ENCODE results near the gene CDH23. TPM values are rescaled to one million over a fixed set of nuclear protein-coding genes. Genes with fewer than 3 reads are reported as not detected.

The CDH23 gene
- polyA plus RNA-seq, 2 donors, result 1.6 to 3.2 TPM

DNA sequence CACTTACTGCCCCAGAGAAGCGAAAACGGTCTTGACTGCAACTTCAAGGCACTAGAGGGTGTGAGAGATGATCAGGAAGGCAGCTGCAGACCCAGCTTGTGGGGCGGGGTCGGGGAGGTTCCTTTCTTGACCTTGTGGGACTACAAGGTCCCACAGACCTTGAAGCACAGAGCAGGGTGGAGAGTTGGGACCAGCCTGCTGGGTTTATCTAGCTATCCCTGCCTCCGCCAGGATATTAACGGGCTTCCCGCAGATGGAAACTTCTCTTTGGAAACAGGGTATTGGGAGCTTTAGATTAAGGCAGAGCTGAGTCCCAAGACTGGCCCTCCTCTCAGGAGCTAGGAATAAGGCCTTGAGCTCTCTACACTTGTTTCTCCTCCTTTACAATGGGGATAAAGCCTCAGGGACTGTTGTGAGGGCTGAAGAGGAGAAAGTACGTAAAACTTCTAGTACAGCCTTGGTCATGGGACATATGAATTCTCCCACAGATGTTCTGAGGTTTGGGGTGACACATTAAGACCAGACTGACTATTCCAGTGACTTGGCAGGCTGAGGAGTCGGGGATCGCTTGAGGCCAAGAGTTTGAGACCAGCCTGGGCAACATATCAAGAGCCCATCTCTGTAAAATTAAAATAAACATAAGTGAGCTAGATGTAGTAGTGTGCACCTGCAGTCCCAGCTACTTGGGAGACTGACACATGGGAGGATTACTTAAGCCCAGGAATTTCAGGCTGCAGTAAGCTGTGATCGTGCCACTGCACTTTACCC is 153.2 kb downstream of the CDH23 start:
- H3K9me3 ChIP-seq (ENCODE audit: control insufficient read depth in 2 of 2, insufficient read depth in 1 of 2, low read depth in 1 of 2, low read length in 1 of 2), result no peaks in the 10 kb centered on the region
- peaks cover 0 to 6% of the 10 kb centered on the region in 2 donors for H3K4me1 ChIP-seq (ENCODE audit: control insufficient read depth in 2 of 2, insufficient read depth in 2 of 2, low read length in 1 of 2)
- 86 to 91% methylated on average over 11 of the region's 11 CpGs for WGBS, 2 donors
- no peaks in the 10 kb centered on the region for H3K36me3 ChIP-seq (ENCODE audit: control insufficient read depth in 2 of 2, insufficient read depth in 2 of 2, low read length in 1 of 2)
- H3K4me3 ChIP-seq (ENCODE audit: low read depth in 1 of 2, low read length in 2 of 2), result no peak overlapping the region
- H3K27ac ChIP-seq (ENCODE audit: low read depth in 2 of 2, low read length in 1 of 2), result no peak overlapping the region
- H3K27me3 ChIP-seq (ENCODE audit: control insufficient read depth in 1 of 2, insufficient read depth in 2 of 2, low read length in 2 of 2), result no peaks in the 10 kb centered on the region

DNA sequence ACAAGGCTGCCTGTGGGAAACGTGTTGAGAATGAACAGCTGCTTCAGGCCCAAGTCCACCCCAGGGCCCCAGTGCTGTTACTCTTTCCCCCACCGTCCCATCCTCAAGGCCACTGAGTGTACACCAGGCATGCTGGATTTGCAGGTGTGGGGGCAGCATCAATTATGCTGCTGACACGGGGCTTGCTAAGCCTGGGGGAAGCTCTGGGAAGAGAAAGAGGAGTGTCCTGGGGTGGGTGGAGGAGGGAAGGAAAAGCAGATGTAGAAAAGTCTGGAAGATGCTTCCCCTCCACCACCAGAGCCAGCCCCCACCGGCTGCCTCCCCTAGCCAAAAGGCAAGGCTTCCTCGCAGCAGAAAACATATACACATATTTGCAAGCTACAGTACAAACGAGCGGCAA is 153.9 kb downstream of the CDH23 start:
- Histone ChIP-seq H3K27ac (ENCODE audit: low read depth in 2 of 2, low read length in 1 of 2) (no peak overlapping the region), H3K9me3 (ENCODE audit: control insufficient read depth in 2 of 2, insufficient read depth in 1 of 2, low read depth in 1 of 2, low read length in 1 of 2) (no peaks in the 10 kb centered on the region), H3K36me3 (ENCODE audit: control insufficient read depth in 2 of 2, insufficient read depth in 2 of 2, low read length in 1 of 2) (no peaks in the 10 kb centered on the region), H3K4me3 (ENCODE audit: low read depth in 1 of 2, low read length in 2 of 2) (no peak overlapping the region), H3K27me3 (ENCODE audit: control insufficient read depth in 1 of 2, insufficient read depth in 2 of 2, low read length in 2 of 2) (no peaks in the 10 kb centered on the region), H3K4me1 (ENCODE audit: control insufficient read depth in 2 of 2, insufficient read depth in 2 of 2, low read length in 1 of 2) (peaks cover 0 to 6% of the 10 kb centered on the region in 2 donors)
- WGBS, 2 donors, result 71 to 73% methylated on average over 7 of the region's 7 CpGs

DNA sequence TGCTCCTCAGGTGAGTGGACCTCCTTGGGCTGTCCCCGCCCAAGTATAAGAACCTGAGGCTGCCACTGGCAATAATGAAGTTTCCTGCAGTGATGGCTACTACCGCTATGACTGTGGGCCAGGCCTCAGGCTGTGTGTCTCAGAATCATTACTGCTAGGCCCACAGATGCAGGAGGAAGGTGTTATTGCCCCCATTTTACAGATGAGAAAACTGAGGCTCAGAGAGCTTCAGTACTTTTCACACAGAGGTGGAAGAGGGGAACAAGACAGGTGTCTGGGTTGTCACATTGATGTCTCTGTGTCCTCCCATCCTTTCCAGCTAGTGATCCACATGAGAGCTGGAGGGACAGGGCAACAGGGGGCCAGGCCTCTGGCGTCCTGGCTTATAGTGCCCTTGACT is 155.2 kb downstream of the CDH23 start:
- Histone ChIP-seq H3K4me1 (ENCODE audit: control insufficient read depth in 2 of 2, insufficient read depth in 2 of 2, low read length in 1 of 2) (peaks cover 0 to 6% of the 10 kb centered on the region in 2 donors), H3K36me3 (ENCODE audit: control insufficient read depth in 2 of 2, insufficient read depth in 2 of 2, low read length in 1 of 2) (no peaks in the 10 kb centered on the region)
- WGBS, 2 donors, result 94 to 96% methylated on average over 3 of the region's 3 CpGs

DNA sequence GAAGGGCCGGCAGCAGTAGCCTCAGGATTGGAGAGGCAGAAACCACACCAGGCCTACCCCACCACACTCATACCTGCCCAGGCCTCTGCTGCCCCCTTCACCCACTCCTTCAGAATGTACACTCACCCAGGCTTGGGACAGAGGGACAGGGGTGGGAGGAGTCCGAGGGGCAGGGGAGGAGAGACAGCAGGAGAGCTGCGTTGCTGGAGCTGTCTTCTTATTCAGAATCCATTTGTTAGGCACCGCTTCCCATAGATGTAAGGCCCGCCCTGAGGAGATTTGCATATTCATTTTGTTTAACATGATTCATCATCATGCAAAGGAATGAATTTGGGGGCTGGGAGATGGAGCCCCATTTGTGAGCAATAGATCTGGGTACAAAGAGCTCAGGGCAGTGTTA is 156.7 kb downstream of the CDH23 start:
- Histone ChIP-seq H3K27ac (ENCODE audit: low read depth in 2 of 2, low read length in 1 of 2) (no peak overlapping the region), H3K36me3 (ENCODE audit: control insufficient read depth in 2 of 2, insufficient read depth in 2 of 2, low read length in 1 of 2) (no peaks in the 10 kb centered on the region), H3K4me1 (ENCODE audit: control insufficient read depth in 2 of 2, insufficient read depth in 2 of 2, low read length in 1 of 2) (no peaks in the 10 kb centered on the region), H3K4me3 (ENCODE audit: low read depth in 1 of 2, low read length in 2 of 2) (no peak overlapping the region), H3K9me3 (ENCODE audit: control insufficient read depth in 2 of 2, insufficient read depth in 1 of 2, low read depth in 1 of 2, low read length in 1 of 2) (no peaks in the 10 kb centered on the region), H3K27me3 (ENCODE audit: control insufficient read depth in 1 of 2, insufficient read depth in 2 of 2, low read length in 2 of 2) (no peaks in the 10 kb centered on the region)
- 63 to 71% methylated on average over 5 of the region's 5 CpGs for WGBS, 2 donors

More for the DNA sequence above, 155.2 kb downstream of the CDH23 start:
- Histone ChIP-seq H3K4me3 (ENCODE audit: low read depth in 1 of 2, low read length in 2 of 2) (no peak overlapping the region), H3K9me3 (ENCODE audit: control insufficient read depth in 2 of 2, insufficient read depth in 1 of 2, low read depth in 1 of 2, low read length in 1 of 2) (no peaks in the 10 kb centered on the region), H3K27ac (ENCODE audit: low read depth in 2 of 2, low read length in 1 of 2) (no peak overlapping the region), H3K27me3 (ENCODE audit: control insufficient read depth in 1 of 2, insufficient read depth in 2 of 2, low read length in 2 of 2) (no peaks in the 10 kb centered on the region)

DNA sequence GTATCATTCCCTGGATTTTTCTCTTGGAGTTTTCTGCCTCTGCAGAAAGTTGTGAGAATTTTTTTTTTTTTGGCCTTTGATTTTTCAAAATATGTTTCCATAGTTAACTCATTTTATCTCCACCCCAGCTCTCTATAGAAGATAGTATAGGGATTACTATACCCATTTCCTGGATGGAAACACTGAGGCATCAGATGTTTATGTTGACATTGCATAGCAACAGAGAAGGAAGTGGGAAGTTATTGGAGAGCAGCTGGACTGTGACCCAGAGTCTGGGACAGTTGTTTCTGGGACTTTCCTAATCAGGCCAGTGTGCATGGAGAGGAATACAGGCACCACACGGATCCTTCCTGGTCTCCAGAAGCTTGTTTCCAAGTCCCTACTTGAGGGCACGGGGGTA is 158.0 kb downstream of the CDH23 start:
- no peaks in the 10 kb centered on the region for H3K27me3 ChIP-seq (ENCODE audit: control insufficient read depth in 1 of 2, insufficient read depth in 2 of 2, low read length in 2 of 2)

DNA sequence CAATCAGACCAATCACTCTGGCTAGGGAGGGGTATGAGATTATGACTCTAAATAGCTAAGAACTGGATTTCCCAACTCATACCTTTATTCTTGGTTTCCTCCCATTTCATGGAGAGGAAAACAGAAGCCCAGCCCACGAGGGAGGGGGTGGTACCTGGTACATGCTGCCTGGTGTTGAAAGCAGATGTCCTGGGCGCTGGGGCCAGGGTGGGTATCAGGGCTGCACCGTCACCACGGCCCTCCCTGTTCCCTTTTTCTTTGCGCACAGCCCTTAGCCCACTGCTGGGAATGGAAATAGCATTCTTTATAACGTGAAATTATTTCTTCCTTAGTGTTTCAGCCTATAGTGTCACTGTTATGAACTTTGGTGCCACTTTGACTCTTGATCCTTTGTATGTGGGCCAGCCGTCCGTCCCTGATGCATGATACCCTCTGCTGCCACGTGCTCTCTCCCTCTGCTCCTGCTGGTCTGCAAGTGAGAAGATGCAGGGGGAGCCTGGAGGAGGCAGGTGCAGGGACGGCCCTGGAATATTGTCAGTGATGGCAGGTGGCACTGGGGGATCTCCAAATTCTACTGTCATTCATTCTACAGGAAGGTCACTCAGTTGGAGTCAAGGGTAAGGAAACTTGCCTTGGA is 158.5 kb downstream of the CDH23 start:
- Histone ChIP-seq H3K27me3 (ENCODE audit: control insufficient read depth in 1 of 2, insufficient read depth in 2 of 2, low read length in 2 of 2) (peaks cover 0 to under 1% of the 10 kb centered on the region in 2 donors), H3K4me1 (ENCODE audit: control insufficient read depth in 2 of 2, insufficient read depth in 2 of 2, low read length in 1 of 2) (no peaks in the 10 kb centered on the region), H3K4me3 (ENCODE audit: low read depth in 1 of 2, low read length in 2 of 2) (no peak overlapping the region), H3K9me3 (ENCODE audit: control insufficient read depth in 2 of 2, insufficient read depth in 1 of 2, low read depth in 1 of 2, low read length in 1 of 2) (no peaks in the 10 kb centered on the region), H3K36me3 (ENCODE audit: control insufficient read depth in 2 of 2, insufficient read depth in 2 of 2, low read length in 1 of 2) (no peaks in the 10 kb centered on the region), H3K27ac (ENCODE audit: low read depth in 2 of 2, low read length in 1 of 2) (no peak overlapping the region)
- WGBS, 2 donors, result 75 to 76% methylated on average over 10 of the region's 10 CpGs

More for the DNA sequence above, 158.0 kb downstream of the CDH23 start:
- H3K36me3 ChIP-seq (ENCODE audit: control insufficient read depth in 2 of 2, insufficient read depth in 2 of 2, low read length in 1 of 2), result no peaks in the 10 kb centered on the region
- H3K27ac ChIP-seq (ENCODE audit: low read depth in 2 of 2, low read length in 1 of 2), result no peak overlapping the region
- no peaks in the 10 kb centered on the region for H3K4me1 ChIP-seq (ENCODE audit: control insufficient read depth in 2 of 2, insufficient read depth in 2 of 2, low read length in 1 of 2)
- H3K9me3 ChIP-seq (ENCODE audit: control insufficient read depth in 2 of 2, insufficient read depth in 1 of 2, low read depth in 1 of 2, low read length in 1 of 2), result no peaks in the 10 kb centered on the region
- H3K4me3 ChIP-seq (ENCODE audit: low read depth in 1 of 2, low read length in 2 of 2), result no peak overlapping the region
- 32 to 35% methylated on average over 2 of the region's 2 CpGs for WGBS, 2 donors

DNA sequence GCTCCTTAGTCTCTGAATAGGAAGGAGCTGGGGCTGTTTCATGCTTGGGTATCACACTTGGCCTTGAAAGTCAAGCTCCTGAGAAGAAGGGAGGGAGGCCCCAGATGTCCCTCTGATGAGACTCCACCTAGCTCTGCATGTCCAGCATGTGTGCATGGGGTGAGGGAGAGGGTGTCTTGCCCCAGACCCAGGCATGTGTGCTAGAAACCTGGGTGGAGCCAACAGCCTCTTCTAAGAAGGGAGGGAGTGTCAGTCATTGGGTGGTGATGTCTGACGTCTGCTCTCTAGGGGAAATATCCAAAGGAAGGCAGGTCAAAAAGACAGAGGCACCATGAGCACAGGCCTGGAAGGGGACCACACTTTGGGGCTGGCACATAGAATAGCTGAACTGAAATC is 159.0 kb downstream of the CDH23 start:
- Histone ChIP-seq H3K4me3 (ENCODE audit: low read depth in 1 of 2, low read length in 2 of 2) (no peak overlapping the region), H3K9me3 (ENCODE audit: control insufficient read depth in 2 of 2, insufficient read depth in 1 of 2, low read depth in 1 of 2, low read length in 1 of 2) (no peaks in the 10 kb centered on the region), H3K27me3 (ENCODE audit: control insufficient read depth in 1 of 2, insufficient read depth in 2 of 2, low read length in 2 of 2) (peaks cover 0 to 2% of the 10 kb centered on the region in 2 donors), H3K27ac (ENCODE audit: low read depth in 2 of 2, low read length in 1 of 2) (no peak overlapping the region), H3K36me3 (ENCODE audit: control insufficient read depth in 2 of 2, insufficient read depth in 2 of 2, low read length in 1 of 2) (no peaks in the 10 kb centered on the region), H3K4me1 (ENCODE audit: control insufficient read depth in 2 of 2, insufficient read depth in 2 of 2, low read length in 1 of 2) (no peaks in the 10 kb centered on the region)
- 67 to 69% methylated on average over 1 of the region's 1 CpG for WGBS, 2 donors

DNA sequence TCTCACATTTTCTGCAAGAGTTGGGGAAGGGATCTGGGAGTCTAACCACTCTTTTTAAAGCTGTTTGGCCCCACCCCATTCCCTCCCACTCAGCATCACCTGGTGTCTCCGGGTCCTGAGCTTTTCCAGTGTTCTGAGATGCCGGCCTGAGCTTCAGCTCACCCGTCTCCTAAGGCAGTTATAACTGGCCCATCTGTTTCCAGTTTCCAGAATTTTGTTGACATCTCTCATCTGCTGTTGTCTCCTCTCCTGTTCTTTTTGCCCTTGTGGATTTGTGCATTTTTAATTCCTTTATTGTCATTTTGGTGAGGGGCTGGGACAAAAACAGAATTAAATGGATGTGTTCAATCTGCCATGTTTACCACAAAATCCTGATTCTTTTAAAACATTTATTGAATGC is 162.3 kb downstream of the CDH23 start:
- 68 to 75% methylated on average over 3 of the region's 3 CpGs for WGBS, 2 donors
- H3K4me1 ChIP-seq (ENCODE audit: control insufficient read depth in 2 of 2, insufficient read depth in 2 of 2, low read length in 1 of 2), result no peaks in the 10 kb centered on the region
- H3K27me3 ChIP-seq (ENCODE audit: control insufficient read depth in 1 of 2, insufficient read depth in 2 of 2, low read length in 2 of 2), result peaks cover 0 to 2% of the 10 kb centered on the region in 2 donors
- H3K36me3 ChIP-seq (ENCODE audit: control insufficient read depth in 2 of 2, insufficient read depth in 2 of 2, low read length in 1 of 2), result no peaks in the 10 kb centered on the region
- H3K9me3 ChIP-seq (ENCODE audit: control insufficient read depth in 2 of 2, insufficient read depth in 1 of 2, low read depth in 1 of 2, low read length in 1 of 2), result no peaks in the 10 kb centered on the region
- H3K4me3 ChIP-seq (ENCODE audit: low read depth in 1 of 2, low read length in 2 of 2), result no peak overlapping the region
- no peak overlapping the region for H3K27ac ChIP-seq (ENCODE audit: low read depth in 2 of 2, low read length in 1 of 2)

DNA sequence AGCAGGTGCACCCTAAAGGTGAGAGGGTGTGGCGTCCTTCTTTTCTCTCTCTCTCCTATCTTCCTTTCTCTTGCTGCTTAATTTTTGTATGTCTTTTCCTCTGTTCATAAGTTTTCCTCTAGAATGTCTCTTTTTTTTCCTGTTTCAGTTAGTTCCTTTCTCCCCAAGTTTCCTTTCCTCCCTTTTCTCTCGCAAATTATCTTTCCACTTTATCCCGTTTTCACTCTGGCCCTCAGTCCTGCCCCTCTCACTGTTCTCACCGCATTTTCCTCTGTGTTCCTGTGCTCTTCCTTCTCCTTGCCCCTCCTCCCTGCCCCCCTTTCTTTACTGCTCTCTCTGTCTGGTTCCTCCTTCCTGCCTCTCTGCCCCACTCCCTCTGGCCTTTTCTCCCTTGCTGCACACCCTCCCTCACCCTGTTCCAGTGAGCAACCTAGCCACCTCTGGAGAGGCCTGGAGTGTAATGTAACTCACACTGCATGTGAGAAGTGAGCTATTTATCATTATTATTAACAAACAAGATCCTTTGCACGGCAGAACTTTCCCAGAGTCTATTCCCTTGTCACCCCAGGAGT is 164.4 kb downstream of the CDH23 start:
- Histone ChIP-seq H3K4me3 (ENCODE audit: low read depth in 1 of 2, low read length in 2 of 2) (no peak overlapping the region), H3K9me3 (ENCODE audit: control insufficient read depth in 2 of 2, insufficient read depth in 1 of 2, low read depth in 1 of 2, low read length in 1 of 2) (no peaks in the 10 kb centered on the region), H3K4me1 (ENCODE audit: control insufficient read depth in 2 of 2, insufficient read depth in 2 of 2, low read length in 1 of 2) (no peaks in the 10 kb centered on the region), H3K27me3 (ENCODE audit: control insufficient read depth in 1 of 2, insufficient read depth in 2 of 2, low read length in 2 of 2) (peaks cover 0 to 2% of the 10 kb centered on the region in 2 donors), H3K27ac (ENCODE audit: low read depth in 2 of 2, low read length in 1 of 2) (no peak overlapping the region), H3K36me3 (ENCODE audit: control insufficient read depth in 2 of 2, insufficient read depth in 2 of 2, low read length in 1 of 2) (no peaks in the 10 kb centered on the region)
- 47 to 55% methylated on average over 5 of the region's 5 CpGs for WGBS, 2 donors

Measured in esophagus (tissue), 2 donors.